Measurements from ENCODE around the gene PHLDB1. TPM values are rescaled to one million over a fixed set of nuclear protein-coding genes. Genes with fewer than 3 reads are reported as not detected.
"Not testable (repeated sequence)": the region's sequence is repeated elsewhere in the genome, so short reads cannot be mapped to it uniquely, and the experiment has no call there.

Gene PHLDB1
- total RNA-seq, 1 donor from 2014 or later = 120 TPM

DNA sequence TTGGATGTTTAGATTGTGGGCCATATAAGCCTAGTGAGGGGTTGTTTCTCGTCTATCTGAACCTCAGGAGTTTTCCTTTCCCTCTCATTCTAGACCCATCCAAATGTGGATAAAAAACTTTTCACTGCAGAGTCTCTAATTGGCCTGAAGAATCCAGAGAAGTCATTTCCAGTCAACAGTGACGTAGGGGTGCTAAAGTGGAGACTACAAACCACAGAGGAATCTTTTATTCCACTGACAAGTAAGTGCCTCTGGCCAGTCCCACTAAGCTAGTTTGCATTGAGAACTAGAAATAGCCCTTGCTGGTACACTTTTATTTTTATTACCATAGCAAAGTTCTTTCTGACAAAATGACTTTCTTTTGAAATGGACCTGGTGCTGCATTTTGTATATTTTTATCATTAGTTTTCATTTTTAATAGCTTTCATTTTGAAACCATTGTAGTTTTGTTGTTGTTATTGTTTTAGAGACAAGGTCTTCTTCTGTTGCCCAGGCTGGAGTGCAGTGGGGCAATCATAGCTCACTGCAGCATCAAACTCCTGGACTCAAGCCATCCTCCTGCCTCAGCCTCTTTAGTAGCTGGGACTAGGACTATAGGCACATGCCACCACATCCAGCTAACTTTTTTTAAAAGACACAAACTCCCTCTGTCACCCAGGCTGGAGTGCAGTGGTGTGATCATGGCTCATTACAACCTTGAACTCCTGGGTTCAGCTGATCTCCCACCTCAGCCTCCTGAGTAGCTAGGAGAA lies 14.6 kb upstream of the PHLDB1 start:
- Mint-ChIP-seq H3K27ac (ENCODE audit: unreplicated experiment) (no peak overlapping the region), H3K4me1 (peaks cover 5% of the 10 kb centered on the region), H3K27me3 (ENCODE audit: low read depth) (no peaks in the 10 kb centered on the region), H3K4me3 (no peak overlapping the region), H3K36me3 (ENCODE audit: low read depth) (peaks cover 14% of the 10 kb centered on the region), H3K9me3 (no peaks in the 10 kb centered on the region)
- no peak for DNase-seq (ENCODE audit: low read depth, low spot score)
- TF ChIP-seq, protein P1, sequence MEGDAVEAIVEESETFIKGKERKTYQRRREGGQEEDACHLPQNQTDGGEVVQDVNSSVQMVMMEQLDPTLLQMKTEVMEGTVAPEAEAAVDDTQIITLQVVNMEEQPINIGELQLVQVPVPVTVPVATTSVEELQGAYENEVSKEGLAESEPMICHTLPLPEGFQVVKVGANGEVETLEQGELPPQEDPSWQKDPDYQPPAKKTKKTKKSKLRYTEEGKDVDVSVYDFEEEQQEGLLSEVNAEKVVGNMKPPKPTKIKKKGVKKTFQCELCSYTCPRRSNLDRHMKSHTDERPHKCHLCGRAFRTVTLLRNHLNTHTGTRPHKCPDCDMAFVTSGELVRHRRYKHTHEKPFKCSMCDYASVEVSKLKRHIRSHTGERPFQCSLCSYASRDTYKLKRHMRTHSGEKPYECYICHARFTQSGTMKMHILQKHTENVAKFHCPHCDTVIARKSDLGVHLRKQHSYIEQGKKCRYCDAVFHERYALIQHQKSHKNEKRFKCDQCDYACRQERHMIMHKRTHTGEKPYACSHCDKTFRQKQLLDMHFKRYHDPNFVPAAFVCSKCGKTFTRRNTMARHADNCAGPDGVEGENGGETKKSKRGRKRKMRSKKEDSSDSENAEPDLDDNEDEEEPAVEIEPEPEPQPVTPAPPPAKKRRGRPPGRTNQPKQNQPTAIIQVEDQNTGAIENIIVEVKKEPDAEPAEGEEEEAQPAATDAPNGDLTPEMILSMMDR (conservative IDR thresholded peaks at IDR 0.05) = no peak

DNA sequence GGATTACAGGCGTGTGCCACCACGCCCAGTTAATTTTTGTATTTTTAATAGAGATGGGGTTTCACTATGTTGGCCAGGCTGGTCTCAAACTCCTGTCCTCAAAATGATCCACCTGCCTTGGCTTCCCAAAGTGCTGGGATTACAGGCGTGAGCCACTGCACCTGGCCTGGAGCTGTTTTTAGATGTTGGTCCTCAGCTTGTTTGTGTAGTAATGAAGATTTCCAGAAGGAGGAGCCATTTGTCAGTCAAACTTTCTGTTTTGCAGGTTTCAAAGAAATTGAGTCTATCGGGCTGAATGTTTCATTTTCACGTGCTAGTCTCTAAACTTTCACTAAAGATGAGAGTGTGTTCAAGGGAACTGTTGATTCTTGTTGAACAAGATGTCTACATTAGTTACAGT lies 12.4 kb upstream of the PHLDB1 start:
- TF ChIP-seq, protein P1 (conservative IDR thresholded peaks at IDR 0.05) = peak; percentile 64
- not testable (repeated sequence) for H3K27me3 Mint-ChIP-seq (ENCODE audit: low read depth); DNase-seq (ENCODE audit: low read depth, low spot score); H3K9me3 Mint-ChIP-seq; H3K4me3 Mint-ChIP-seq; H3K27ac Mint-ChIP-seq (ENCODE audit: unreplicated experiment); H3K4me1 Mint-ChIP-seq
- peaks cover 13% of the 10 kb centered on the region for H3K36me3 Mint-ChIP-seq (ENCODE audit: low read depth)

GRCh38 chr11:118596224-118597146 lies 10.9 kb upstream of the PHLDB1 start:
- no peaks in the 10 kb centered on the region for H3K9me3 Mint-ChIP-seq
- peaks cover 14% of the 10 kb centered on the region for H3K36me3 Mint-ChIP-seq (ENCODE audit: low read depth)
- H3K4me1 Mint-ChIP-seq = peaks cover 5% of the 10 kb centered on the region
- DNase-seq (ENCODE audit: low read depth, low spot score) = no peak
- H3K4me3 Mint-ChIP-seq = no peak overlapping the region
- no peak overlapping the region for H3K27ac Mint-ChIP-seq (ENCODE audit: unreplicated experiment)
- TF ChIP-seq, protein P1 (conservative IDR thresholded peaks at IDR 0.05) = no peak
- no peaks in the 10 kb centered on the region for H3K27me3 Mint-ChIP-seq (ENCODE audit: low read depth)

DNA sequence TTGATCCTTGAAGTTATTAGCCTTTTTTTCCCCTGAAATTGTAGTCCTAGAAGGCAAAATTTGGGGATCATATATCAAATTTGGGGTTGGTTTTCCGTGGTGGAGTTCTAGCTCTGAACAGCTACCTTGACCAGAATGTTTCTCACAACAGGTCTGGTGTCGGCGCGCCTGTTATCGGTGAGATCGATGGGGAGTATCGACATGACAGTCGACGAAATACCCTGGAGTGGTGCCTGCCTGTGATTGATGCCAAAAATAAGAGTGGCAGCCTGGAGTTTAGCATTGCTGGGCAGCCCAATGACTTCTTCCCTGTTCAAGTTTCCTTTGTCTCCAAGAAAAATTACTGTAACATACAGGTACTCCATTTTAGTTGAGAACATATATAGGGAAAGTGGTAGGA lies 9.9 kb upstream of the PHLDB1 start:
- Mint-ChIP-seq H3K4me1 (peaks cover 5% of the 10 kb centered on the region), H3K4me3 (no peak overlapping the region), H3K36me3 (ENCODE audit: low read depth) (peaks cover 23% of the 10 kb centered on the region), H3K9me3 (no peaks in the 10 kb centered on the region), H3K27ac (ENCODE audit: unreplicated experiment) (no peak overlapping the region), H3K27me3 (ENCODE audit: low read depth) (no peaks in the 10 kb centered on the region)
- DNase-seq (ENCODE audit: low read depth, low spot score) = no peak
- TF ChIP-seq, protein P1 (conservative IDR thresholded peaks at IDR 0.05) = no peak

- peaks cover 9% of the 10 kb centered on the region for H3K27me3 Mint-ChIP-seq (ENCODE audit: low read depth)
- TF ChIP-seq, protein P1 (conservative IDR thresholded peaks at IDR 0.05) = no peak
- H3K9me3 Mint-ChIP-seq = no peaks in the 10 kb centered on the region
- H3K4me1 Mint-ChIP-seq = peaks cover 31% of the 10 kb centered on the region
- peaks cover 16% of the 10 kb centered on the region for H3K36me3 Mint-ChIP-seq (ENCODE audit: low read depth)
- no peak overlapping the region for H3K4me3 Mint-ChIP-seq
- H3K27ac Mint-ChIP-seq (ENCODE audit: unreplicated experiment) = no peak overlapping the region
- no peak for DNase-seq (ENCODE audit: low read depth, low spot score)
Observed at GRCh38 chr11:118602331-118602730, 5.1 kb upstream of the PHLDB1 start.

GRCh38 chr11:118603709-118604108 lies 3.7 kb upstream of the PHLDB1 start:
- H3K27ac Mint-ChIP-seq (ENCODE audit: unreplicated experiment) = not testable (repeated sequence)

More at GRCh38 chr11:118603709-118604108, 3.7 kb upstream of the PHLDB1 start:
- not testable (repeated sequence) for H3K9me3 Mint-ChIP-seq; DNase-seq (ENCODE audit: low read depth, low spot score); H3K4me3 Mint-ChIP-seq
- H3K36me3 Mint-ChIP-seq (ENCODE audit: low read depth) = peaks cover 14% of the 10 kb centered on the region
- peaks cover 17% of the 10 kb centered on the region for H3K27me3 Mint-ChIP-seq (ENCODE audit: low read depth)
- H3K4me1 Mint-ChIP-seq = peaks cover 33% of the 10 kb centered on the region

Measured in neural crest cell (in vitro differentiated cells).